Neural cell (in vitro differentiated cells): ENCODE data around the gene P4HTM.

Experiments
- RAD21 ChIP-seq: fragments of 450-650 bp; conservative IDR thresholded peaks from 2 replicates; pipeline ENCODE4 v1.6.1; 2014; ENCODE audit warnings: antibody characterized with exemption, mild to moderate bottlenecking, moderate library complexity
- TF ChIP-seq, protein P1 (sequence below): fragments of 450-650 bp; IDR thresholded peaks from 2 replicates; pipeline ENCODE4 v1.5.1; 2014; ENCODE audit warnings: antibody characterized with exemption, mild to moderate bottlenecking, moderate library complexity; ENCODE audit not compliant: poor library complexity, severe bottlenecking

DNA sequence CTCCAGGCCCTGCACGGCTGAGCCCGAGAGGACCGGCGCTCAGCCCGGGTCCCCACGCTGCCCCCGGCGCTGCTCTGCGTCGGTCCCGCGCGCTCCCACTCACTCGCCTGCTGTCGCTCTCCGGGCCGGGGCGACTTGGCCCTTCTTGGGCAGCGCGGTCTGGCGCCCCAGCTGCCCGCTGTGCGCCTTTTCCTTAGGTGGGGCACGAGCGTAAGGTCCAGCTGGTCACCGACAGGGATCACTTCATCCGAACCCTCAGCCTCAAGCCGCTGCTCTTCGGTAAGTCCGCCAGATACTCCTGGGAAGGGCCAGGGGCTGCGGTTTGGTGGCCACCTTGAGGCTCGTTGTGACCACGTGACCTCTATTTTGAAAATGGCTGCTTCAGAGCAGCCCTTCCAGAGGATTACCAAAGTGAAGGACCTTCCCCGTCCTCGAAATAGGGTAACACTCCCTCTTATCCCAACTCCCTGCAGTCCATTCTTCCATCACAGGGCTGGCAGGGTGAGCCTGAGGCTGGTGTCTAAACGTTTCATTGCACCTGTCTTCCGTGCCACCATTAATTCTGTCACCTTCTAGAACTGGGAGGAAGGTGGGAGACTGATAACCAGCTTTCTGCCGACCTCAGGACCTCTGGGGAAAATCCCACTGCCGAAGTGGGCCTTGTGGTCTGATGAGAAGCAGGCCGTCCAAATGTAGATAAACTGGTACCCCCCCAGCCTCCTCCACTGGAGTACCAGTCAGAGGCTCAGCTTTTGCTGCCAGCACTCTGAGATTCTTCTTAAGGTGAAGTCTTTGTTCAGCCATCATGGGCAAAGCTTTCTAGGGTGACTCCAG lies 812 bp downstream of the P4HTM start:
- TF ChIP-seq, protein P1, sequence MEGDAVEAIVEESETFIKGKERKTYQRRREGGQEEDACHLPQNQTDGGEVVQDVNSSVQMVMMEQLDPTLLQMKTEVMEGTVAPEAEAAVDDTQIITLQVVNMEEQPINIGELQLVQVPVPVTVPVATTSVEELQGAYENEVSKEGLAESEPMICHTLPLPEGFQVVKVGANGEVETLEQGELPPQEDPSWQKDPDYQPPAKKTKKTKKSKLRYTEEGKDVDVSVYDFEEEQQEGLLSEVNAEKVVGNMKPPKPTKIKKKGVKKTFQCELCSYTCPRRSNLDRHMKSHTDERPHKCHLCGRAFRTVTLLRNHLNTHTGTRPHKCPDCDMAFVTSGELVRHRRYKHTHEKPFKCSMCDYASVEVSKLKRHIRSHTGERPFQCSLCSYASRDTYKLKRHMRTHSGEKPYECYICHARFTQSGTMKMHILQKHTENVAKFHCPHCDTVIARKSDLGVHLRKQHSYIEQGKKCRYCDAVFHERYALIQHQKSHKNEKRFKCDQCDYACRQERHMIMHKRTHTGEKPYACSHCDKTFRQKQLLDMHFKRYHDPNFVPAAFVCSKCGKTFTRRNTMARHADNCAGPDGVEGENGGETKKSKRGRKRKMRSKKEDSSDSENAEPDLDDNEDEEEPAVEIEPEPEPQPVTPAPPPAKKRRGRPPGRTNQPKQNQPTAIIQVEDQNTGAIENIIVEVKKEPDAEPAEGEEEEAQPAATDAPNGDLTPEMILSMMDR: no peak
- TF ChIP-seq RAD21: no peak
